SJSA1 (cell line): ENCODE results near the gene CYSLTR2. TPM values are rescaled to one million over a fixed set of nuclear protein-coding genes. Genes with fewer than 3 reads are reported as not detected.
"Not testable (repeated sequence)": the region's sequence is repeated elsewhere in the genome, so short reads cannot be mapped to it uniquely, and the experiment has no call there.

Experiments
- DNase-seq, 2 experiments: peaks; one replicate each; pipeline ENCODE4 v3.0.0-alpha.2; 2015 to 2020; ENCODE audit warnings: low spot score in 2 of 2, low read depth in 1 of 2
- H3K27ac ChIP-seq: fragments of 250-450 bp; sonication (Bioruptor Pico); 2 replicates; pipeline ENCODE4 v1.5.1; 2020; ENCODE audit warnings: mild to moderate bottlenecking, moderate library complexity
- H3K27me3 ChIP-seq: fragments of 250-450 bp; sonication (Bioruptor Pico); replicated peaks from 2 replicates; pipeline ENCODE4 v1.5.1; 2020; ENCODE audit warnings: mild to moderate bottlenecking, moderate library complexity
- H3K36me3 ChIP-seq: fragments of 250-450 bp; sonication (Bioruptor Pico); 2 replicates; pipeline ENCODE4 v1.5.1; 2020; ENCODE audit warnings: mild to moderate bottlenecking
- H3K4me1 ChIP-seq: fragments of 250-450 bp; sonication (Bioruptor Pico); replicated peaks from 2 replicates; pipeline ENCODE4 v1.6.1; 2021; ENCODE audit warnings: mild to moderate bottlenecking
- H3K4me3 ChIP-seq: fragments of 250-450 bp; sonication (Bioruptor Pico); 2 replicates; pipeline ENCODE4 v1.5.1; 2020; ENCODE audit warnings: mild to moderate bottlenecking
- H3K9me3 ChIP-seq: fragments of 250-450 bp; sonication (Bioruptor Pico); replicated peaks from 2 replicates; pipeline ENCODE4 v1.5.1; 2020; ENCODE audit warnings: mild to moderate bottlenecking
- total RNA-seq: library from RNA; depleted of rRNA; stranded (reverse); fragments of >200 nt; shearing (Covaris generic); gene quantifications from 2 replicates; pipeline ENCODE4 v1.2.3, GENCODE V29; 2014

The CYSLTR2 gene
- total RNA-seq, 1 experiment from 2014 or later: not detected

DNA sequence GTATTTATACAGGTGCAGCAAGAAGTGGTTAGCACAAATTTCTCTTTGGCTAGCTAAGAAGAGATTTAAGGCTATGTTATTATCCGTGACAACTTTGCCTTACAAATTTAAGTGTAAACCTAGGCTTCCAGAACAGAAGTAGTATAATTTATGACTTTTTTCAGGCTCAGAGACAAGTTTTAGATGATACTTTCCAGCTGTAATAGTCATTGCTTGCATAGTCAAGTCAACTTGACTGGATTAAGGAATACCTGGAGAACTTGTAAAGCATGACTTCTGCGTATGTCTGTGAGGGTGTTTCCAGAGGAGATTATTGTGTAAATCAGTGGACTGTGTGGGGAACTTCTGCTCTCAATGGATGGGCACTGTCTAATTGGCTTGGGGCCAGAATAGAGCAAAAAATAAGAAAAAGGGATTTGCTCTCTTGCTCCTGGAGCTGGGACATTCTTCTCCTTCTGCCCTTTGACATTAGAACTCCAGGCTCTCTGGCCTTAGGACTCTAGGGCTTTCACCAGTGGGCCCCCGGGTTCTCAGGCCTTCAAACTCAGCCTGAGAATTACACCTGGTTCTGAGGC is 33.0 kb downstream of the CYSLTR2 start:
- DNase-seq: no peak
- Histone ChIP-seq H3K27me3 (no peaks in the 10 kb centered on the region), H3K9me3 (no peaks in the 10 kb centered on the region), H3K36me3 (no peaks in the 10 kb centered on the region), H3K4me1 (no peaks in the 10 kb centered on the region), H3K27ac (no peak overlapping the region), H3K4me3 (no peak overlapping the region)

DNA sequence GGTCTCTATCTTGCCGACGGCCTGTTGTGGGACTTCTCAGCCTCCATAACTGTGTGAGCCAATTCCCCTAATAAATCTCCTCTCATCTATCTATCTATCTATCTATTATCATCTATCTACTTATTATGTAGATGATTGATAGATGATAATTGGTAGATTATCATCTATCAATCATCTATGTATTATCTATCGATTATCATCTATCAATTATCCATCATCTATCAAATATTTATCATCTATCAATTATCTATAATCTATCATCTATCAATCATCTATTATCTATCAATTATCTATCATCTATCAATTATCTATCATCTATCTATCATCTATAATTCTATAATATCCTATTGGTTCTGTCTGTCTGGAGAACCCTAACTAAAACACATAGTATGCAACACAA is 33.5 kb downstream of the CYSLTR2 start:
- no peaks in the 10 kb centered on the region for H3K9me3 ChIP-seq
- H3K36me3 ChIP-seq: no peaks in the 10 kb centered on the region
- no peak overlapping the region for H3K4me3 ChIP-seq
- no peak overlapping the region for H3K27ac ChIP-seq
- H3K4me1 ChIP-seq: no peaks in the 10 kb centered on the region
- DNase-seq: no peak
- H3K27me3 ChIP-seq: no peaks in the 10 kb centered on the region

DNA sequence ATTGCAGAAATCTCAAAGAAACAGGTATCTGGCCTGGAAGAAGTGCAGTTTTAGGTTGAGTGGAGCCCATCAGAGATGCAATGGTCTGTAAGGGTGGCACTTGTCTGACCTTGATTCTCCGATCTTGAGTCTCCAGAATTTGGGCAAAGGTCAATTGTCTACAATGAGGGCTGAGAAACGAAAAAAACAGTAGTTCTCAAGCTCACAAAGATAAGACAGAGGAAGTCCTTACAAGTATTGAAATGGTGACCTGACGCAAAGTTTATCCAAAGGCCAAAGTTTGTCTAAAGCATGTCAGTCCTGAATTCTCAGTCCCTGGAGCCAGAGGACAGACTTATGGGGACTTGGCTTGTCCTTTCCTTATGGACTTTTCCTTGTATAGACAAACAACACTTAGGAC is 40.3 kb downstream of the CYSLTR2 start:
- Histone ChIP-seq H3K4me1 (no peaks in the 10 kb centered on the region), H3K27ac (no peak overlapping the region), H3K9me3 (no peaks in the 10 kb centered on the region), H3K36me3 (no peaks in the 10 kb centered on the region), H3K27me3 (no peaks in the 10 kb centered on the region), H3K4me3 (no peak overlapping the region)
- DNase-seq: no peak

DNA sequence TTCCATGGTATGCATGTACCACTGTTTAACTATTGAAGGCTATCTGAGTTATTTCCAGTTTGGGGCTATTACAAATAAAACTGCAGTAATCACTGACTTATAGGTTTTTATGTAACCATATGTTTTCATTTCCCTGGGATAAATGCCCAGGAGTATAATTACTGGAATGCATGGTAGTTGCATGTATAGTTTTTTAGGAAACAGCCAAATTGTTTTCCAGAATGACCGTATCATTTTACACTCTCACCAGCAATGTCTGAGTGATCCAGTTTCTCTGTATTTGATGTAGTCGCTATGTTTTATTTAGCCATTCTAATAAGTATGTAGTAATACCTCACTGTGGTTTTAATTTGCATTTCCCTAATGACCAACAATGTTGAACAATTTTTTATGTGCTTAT is 42.0 kb downstream of the CYSLTR2 start:
- Histone ChIP-seq H3K27me3 (no peaks in the 10 kb centered on the region), H3K4me1 (no peaks in the 10 kb centered on the region), H3K9me3 (no peaks in the 10 kb centered on the region), H3K27ac (no peak overlapping the region), H3K36me3 (no peaks in the 10 kb centered on the region), H3K4me3 (no peak overlapping the region)
- no peak for DNase-seq

DNA sequence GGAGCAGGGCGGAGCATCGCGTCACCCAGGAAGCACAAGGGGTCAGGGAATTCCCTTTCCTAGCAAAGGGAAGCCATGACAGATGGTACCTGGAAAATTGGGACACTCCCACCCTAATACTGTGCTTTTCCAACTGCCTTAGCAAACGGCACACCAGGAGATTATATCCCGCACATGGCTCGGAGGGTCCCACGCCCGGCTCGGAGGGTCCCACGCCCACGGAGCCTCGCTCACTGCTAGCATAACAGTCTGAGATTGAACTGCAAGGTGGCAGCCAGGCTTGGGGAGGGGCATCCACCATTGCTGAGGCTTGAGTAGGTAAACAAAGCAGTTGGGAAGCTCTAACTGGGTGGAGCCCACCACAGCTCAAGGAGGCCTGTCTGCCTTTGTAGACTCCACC is 42.9 kb downstream of the CYSLTR2 start:
- H3K27me3 ChIP-seq, H3K36me3 ChIP-seq, H3K27ac ChIP-seq, DNase-seq, H3K9me3 ChIP-seq, H3K4me1 ChIP-seq, H3K4me3 ChIP-seq: not testable (repeated sequence)

DNA sequence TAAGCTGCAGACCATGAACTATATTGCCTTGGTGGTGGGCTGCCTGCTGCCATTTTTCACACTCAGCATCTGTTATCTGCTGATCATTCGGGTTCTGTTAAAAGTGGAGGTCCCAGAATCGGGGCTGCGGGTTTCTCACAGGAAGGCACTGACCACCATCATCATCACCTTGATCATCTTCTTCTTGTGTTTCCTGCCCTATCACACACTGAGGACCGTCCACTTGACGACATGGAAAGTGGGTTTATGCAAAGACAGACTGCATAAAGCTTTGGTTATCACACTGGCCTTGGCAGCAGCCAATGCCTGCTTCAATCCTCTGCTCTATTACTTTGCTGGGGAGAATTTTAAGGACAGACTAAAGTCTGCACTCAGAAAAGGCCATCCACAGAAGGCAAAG is 53.7 kb downstream of the CYSLTR2 start:
- H3K27ac ChIP-seq: no peak overlapping the region
- H3K27me3 ChIP-seq: no peaks in the 10 kb centered on the region
- no peaks in the 10 kb centered on the region for H3K36me3 ChIP-seq
- H3K4me3 ChIP-seq: no peak overlapping the region
- H3K9me3 ChIP-seq: no peaks in the 10 kb centered on the region
- no peak for DNase-seq
- 0 out of 2 replicates have a peak, but pooled peaks cover 3% of the 10 kb centered on the region for H3K4me1 ChIP-seq

DNA sequence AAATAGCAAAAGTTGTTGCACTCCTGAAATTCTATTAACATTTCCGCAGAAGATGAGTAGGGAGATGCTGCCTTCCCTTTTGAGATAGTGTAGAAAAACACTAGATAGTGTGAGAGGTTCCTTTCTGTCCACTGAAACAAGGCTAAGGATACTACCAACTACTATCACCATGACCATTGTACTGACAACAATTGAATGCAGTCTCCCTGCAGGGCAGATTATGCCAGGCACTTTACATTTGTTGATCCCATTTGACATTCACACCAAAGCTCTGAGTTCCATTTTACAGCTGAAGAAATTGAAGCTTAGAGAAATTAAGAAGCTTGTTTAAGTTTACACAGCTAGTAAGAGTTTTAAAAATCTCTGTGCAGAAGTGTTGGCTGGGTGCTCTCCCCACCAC is 55.0 kb downstream of the CYSLTR2 start:
- Histone ChIP-seq H3K4me3 (no peak overlapping the region), H3K27me3 (no peaks in the 10 kb centered on the region), H3K27ac (no peak overlapping the region), H3K4me1 (0 out of 2 replicates have a peak, but pooled peaks cover 3% of the 10 kb centered on the region), H3K9me3 (no peaks in the 10 kb centered on the region), H3K36me3 (no peaks in the 10 kb centered on the region)
- no peak for DNase-seq

DNA sequence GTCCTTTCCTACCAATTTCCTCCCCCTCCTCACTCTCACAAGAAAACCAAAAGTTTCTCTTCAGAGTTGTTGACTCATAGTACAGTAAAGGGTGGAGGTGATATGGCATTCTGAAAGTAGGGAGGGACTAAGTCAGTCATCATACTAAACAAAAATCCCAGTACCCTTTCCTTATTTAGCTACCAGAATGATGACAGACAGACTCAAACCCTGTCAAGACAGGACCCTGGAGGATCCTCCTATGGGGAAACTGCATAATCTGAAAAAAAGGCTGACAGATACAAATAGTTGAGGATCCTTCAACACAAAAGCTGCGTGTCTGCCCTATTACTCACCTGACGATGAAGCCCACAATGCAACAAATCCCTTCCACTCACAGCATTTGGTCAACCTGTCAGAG is 55.5 kb downstream of the CYSLTR2 start:
- no peaks in the 10 kb centered on the region for H3K27me3 ChIP-seq
- H3K9me3 ChIP-seq: no peaks in the 10 kb centered on the region
- no peak for DNase-seq
- H3K4me3 ChIP-seq: no peak overlapping the region
- H3K36me3 ChIP-seq: no peaks in the 10 kb centered on the region
- H3K27ac ChIP-seq: no peak overlapping the region
- 0 out of 2 replicates have a peak, but pooled peaks cover 3% of the 10 kb centered on the region for H3K4me1 ChIP-seq

DNA sequence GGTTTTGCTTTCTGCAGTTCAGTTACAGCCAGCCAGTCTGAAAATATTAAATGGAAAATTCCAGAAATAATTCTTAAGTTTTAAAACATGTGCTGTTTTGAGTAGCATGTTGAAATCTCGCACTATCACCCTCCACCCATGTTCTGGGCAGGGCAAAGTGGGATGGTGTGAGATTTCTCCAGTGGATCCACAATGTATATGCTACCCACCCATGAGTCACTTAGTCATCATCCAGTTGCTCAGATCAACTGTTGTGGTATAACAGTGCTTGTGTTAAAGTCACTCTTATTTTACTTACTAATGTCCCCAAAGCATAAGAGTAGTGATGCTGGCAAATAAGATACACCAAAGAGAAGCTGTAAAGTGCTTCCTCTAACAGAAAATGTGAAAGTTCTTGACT is 56.4 kb downstream of the CYSLTR2 start:
- no peaks in the 10 kb centered on the region for H3K36me3 ChIP-seq
- H3K27me3 ChIP-seq: no peaks in the 10 kb centered on the region
- no peak overlapping the region for H3K4me3 ChIP-seq
- DNase-seq: no peak
- H3K27ac ChIP-seq: no peak overlapping the region
- H3K4me1 ChIP-seq: 0 out of 2 replicates have a peak, but pooled peaks cover 3% of the 10 kb centered on the region
- H3K9me3 ChIP-seq: no peaks in the 10 kb centered on the region

DNA sequence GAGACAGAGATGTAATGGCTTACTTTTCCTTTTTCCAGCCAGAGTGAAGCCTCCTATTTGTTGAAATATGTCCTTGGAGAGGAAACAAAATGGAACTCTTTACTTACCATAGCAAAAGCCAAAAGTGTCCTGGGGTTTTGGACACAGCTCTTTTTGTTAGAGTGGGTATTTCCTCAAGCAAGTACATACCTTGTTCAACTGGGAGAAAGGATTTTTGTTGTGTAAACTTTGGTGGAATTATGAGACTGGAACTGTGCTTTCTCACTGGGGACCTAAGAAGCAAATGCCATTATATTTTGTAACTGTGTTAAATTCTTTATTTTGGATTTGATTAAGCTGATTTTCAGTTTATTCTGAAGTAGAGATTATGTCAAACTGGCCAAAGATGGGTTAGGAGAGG is 58.4 kb downstream of the CYSLTR2 start:
- H3K4me1 ChIP-seq: 0 out of 2 replicates have a peak, but pooled peaks cover 3% of the 10 kb centered on the region
- H3K9me3 ChIP-seq: no peaks in the 10 kb centered on the region

DNA sequence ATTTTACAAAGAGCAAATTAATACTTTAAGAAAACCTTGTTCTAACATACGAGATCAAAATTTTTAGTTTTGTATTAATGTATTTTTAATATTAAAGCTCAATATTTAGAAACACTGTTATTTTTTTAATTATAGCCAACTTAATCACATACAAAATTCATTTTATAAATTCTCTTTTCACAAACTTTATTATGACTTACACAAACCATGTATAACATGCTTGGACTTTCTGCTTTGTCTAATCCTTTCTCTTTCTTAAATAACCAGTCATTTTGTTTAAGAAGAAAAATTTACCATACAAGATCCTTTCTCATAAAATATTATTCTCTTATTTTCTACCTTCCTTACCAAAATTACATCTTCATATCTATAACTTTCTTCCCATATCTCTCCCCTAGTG is 62.2 kb downstream of the CYSLTR2 start:
- Histone ChIP-seq H3K9me3 (no peaks in the 10 kb centered on the region), H3K27me3 (no peaks in the 10 kb centered on the region), H3K4me1 (no peaks in the 10 kb centered on the region), H3K36me3 (no peaks in the 10 kb centered on the region), H3K4me3 (no peak overlapping the region), H3K27ac (no peak overlapping the region)
- no peak for DNase-seq

More for the DNA sequence above, 58.4 kb downstream of the CYSLTR2 start:
- Histone ChIP-seq H3K36me3 (no peaks in the 10 kb centered on the region), H3K27me3 (no peaks in the 10 kb centered on the region), H3K27ac (no peak overlapping the region), H3K4me3 (no peak overlapping the region)
- no peak for DNase-seq

DNA sequence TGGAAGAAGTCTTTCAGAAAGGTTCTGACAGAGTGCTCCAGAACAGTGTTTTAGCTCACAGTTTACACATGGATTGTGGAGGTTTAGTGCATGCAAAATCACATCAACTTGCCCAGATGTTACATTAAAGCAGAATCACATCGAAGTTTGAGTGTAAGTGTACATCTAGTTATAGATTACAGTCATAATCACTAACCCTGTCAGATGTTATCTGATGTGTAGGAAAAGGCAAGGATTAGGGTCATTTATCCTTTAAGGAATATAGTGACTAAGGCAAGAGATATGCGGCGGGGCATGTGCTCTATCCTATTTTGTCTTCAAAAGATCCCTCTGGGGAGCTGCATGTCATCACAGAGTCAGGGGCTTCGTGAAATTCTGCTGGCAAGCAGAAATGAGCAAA is 66.9 kb downstream of the CYSLTR2 start:
- Histone ChIP-seq H3K4me3 (no peak overlapping the region), H3K27ac (no peak overlapping the region), H3K4me1 (no peaks in the 10 kb centered on the region), H3K9me3 (no peaks in the 10 kb centered on the region), H3K27me3 (no peaks in the 10 kb centered on the region), H3K36me3 (no peaks in the 10 kb centered on the region)
- DNase-seq: no peak

DNA sequence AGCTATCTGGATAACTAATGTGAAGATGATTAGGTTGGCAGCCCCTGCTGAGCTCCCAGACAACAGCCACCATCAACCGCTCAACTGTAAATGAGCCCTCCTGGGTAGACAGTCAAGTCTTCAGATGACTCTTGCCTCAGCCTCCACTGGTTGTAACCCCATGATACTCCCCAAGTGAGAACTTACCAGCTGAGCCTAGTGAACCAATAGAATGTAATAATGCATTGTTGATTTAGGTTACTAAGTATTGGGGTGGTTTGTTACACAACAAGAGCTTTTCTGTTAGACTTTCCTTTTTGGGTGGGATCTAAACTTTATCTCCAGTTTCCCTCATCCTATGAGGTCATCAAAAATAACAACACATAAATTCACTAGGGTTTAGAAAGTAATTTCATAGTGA is 69.4 kb downstream of the CYSLTR2 start:
- no peak for DNase-seq
- H3K27ac ChIP-seq: no peak overlapping the region
- H3K9me3 ChIP-seq: no peaks in the 10 kb centered on the region
- H3K4me3 ChIP-seq: no peak overlapping the region
- H3K4me1 ChIP-seq: no peaks in the 10 kb centered on the region
- H3K27me3 ChIP-seq: no peaks in the 10 kb centered on the region
- H3K36me3 ChIP-seq: no peaks in the 10 kb centered on the region

DNA sequence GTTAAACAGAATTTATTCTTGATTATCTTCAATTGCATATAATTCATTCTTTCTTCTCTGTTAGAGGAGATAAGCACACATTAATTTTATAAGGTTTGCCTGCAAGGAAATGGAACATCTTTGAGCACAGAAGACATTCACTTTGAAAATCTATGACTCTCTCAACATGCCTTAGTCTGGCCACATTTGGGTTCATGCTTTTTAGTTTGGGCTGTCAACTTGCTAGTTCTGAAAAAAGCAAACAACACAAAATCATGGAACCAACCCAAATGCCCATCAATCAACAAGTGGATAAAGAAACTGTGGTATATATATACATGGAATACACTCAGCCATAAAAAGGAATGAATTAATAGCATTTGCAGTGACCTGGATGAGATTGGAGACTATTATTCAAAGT is 71.5 kb downstream of the CYSLTR2 start:
- Histone ChIP-seq H3K36me3 (no peaks in the 10 kb centered on the region), H3K4me3 (no peak overlapping the region), H3K27me3 (no peaks in the 10 kb centered on the region), H3K9me3 (no peaks in the 10 kb centered on the region), H3K4me1 (no peaks in the 10 kb centered on the region), H3K27ac (no peak overlapping the region)
- DNase-seq: no peak

DNA sequence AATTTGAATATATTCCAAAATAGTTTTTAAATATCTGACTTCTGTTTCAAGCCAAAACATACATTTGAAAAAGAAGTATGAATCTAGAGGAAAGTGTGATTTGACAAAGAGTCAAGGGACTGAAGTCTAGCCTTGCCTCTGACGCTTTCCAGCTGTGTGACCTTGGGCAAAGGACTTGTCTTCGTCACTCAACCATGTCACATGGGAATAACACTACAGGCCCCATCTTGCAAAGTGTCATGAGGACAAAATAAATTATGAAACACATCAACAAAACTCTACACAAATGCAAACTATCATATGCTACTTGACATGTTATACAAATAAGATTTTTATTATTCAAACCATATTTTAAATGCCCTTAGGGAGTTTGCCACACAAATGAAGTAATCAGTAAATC is 73.0 kb downstream of the CYSLTR2 start:
- H3K27ac ChIP-seq: no peak overlapping the region
- H3K36me3 ChIP-seq: no peaks in the 10 kb centered on the region
- DNase-seq: no peak

More for the DNA sequence above, 73.0 kb downstream of the CYSLTR2 start:
- Histone ChIP-seq H3K27me3 (no peaks in the 10 kb centered on the region), H3K4me1 (no peaks in the 10 kb centered on the region), H3K9me3 (no peaks in the 10 kb centered on the region), H3K4me3 (no peak overlapping the region)
